A673 (cell line): ENCODE results near the gene FOXF1. TPM values are rescaled to one million over a fixed set of nuclear protein-coding genes. Genes with fewer than 3 reads are reported as not detected.
A peak's percentile ranks its signal among the peaks of the same experiment; 100 is the strongest.

Experiments
- BruUV-seq: library from RNA; stranded (reverse); fragments of 400-500 nt; replicated peaks from 2 replicates; lab custom pipeline; 2021; lab: Mats Ljungman, UMichigan
- CTCF ChIA-PET: fragments of 300-600 bp; sonication (Branson Sonifier 250); formaldehyde crosslinking; loops from one replicate; lab custom pipeline; 2022; ENCODE audit warnings: antibody characterized with exemption; lab: Charles Lee
- POLR2A ChIA-PET: fragments of 300-600 bp; sonication (Branson Sonifier 250); formaldehyde crosslinking; loops from one replicate; lab custom pipeline; 2022; ENCODE audit warnings: antibody characterized with exemption; ENCODE audit not compliant: low non-redundant PET; lab: Charles Lee
- DNase-seq: peaks from one replicate; pipeline ENCODE4 v3.0.0-alpha.2; 2015; ENCODE audit warnings: low spot score
- H3K27ac ChIP-seq: fragments of 200-600 bp; sonication (generic); 2 replicates; pipeline ENCODE4 v1.5.1; 2016; ENCODE audit warnings: mixed run types, low read depth, mild to moderate bottlenecking, mixed read lengths, antibody characterized with exemption, low read length; ENCODE audit not compliant: poor library complexity, severe bottlenecking
- H3K27me3 ChIP-seq: fragments of 200-600 bp; sonication (generic); replicated peaks from 2 replicates; pipeline ENCODE4 v1.6.1; 2017; ENCODE audit warnings: mixed run types, low read depth, mild to moderate bottlenecking, mixed read lengths, antibody characterized with exemption, low read length; ENCODE audit not compliant: insufficient read depth, poor library complexity
- H3K36me3 ChIP-seq: fragments of 200-600 bp; sonication (generic); 2 replicates; pipeline ENCODE4 v1.6.1; 2016; ENCODE audit warnings: mixed run types, mild to moderate bottlenecking, mixed read lengths, antibody characterized with exemption, low read length; ENCODE audit not compliant: insufficient read depth, poor library complexity, severe bottlenecking
- H3K4me1 ChIP-seq: fragments of 200-600 bp; sonication (generic); 2 replicates; pipeline ENCODE4 v1.6.1; 2017; ENCODE audit warnings: mixed run types, mild to moderate bottlenecking, mixed read lengths, antibody characterized with exemption, low read length; ENCODE audit not compliant: insufficient read depth, poor library complexity, severe bottlenecking
- H3K4me3 ChIP-seq: fragments of 200-600 bp; sonication (generic); 2 replicates; pipeline ENCODE4 v1.5.1; 2016; ENCODE audit warnings: low read depth, mixed run types, mild to moderate bottlenecking, mixed read lengths, low read length; ENCODE audit not compliant: poor library complexity, severe bottlenecking
- H3K9me3 ChIP-seq: fragments of 200-600 bp; sonication (generic); 2 replicates; pipeline ENCODE4 v1.6.1; 2016; ENCODE audit warnings: mixed run types, low read depth, mild to moderate bottlenecking, mixed read lengths, antibody characterized with exemption, low read length; ENCODE audit not compliant: poor library complexity, severe bottlenecking
- CTCF ChIP-seq: fragments of 300-800, 200-600 bp; sonication (generic); conservative IDR thresholded peaks from 2 replicates; pipeline ENCODE4 v1.5.1; 2017; ENCODE audit warnings: low read depth, mild to moderate bottlenecking, antibody characterized with exemption, low read length, moderate library complexity, mixed read lengths
- EZH2 ChIP-seq: fragments of 200-600 bp; sonication (generic); IDR thresholded peaks from 2 replicates; pipeline ENCODE4 v1.6.1; 2017; ENCODE audit warnings: borderline replicate concordance, low read depth, mild to moderate bottlenecking, mixed read lengths, antibody characterized with exemption, low read length; ENCODE audit not compliant: poor library complexity, severe bottlenecking
- intact Hi-C: fragments of 100-400 bp; cut with micrococcal nuclease; formaldehyde crosslinking; loops from one replicate; pipeline ENCODE4 v1.10.0; 2022; ENCODE audit not compliant: unreplicated experiment
- total RNA-seq: library from RNA; stranded (reverse); gene quantifications from 2 replicates; pipeline ENCODE4 v1.2.3, GENCODE V29; 2021

Gene FOXF1
- total RNA-seq, 1 experiment from 2014 or later = not detected

GRCh38 chr16:86559802-86560305 is 49.5 kb downstream of the FOXF1 start:
- no peak for DNase-seq
- H3K27me3 ChIP-seq = peaks cover 8% of the 10 kb centered on the region
- POLR2A ChIA-PET = no interaction called here
- no peaks in the 10 kb centered on the region for H3K36me3 ChIP-seq
- no TSS peak for BruUV-seq
- H3K27ac ChIP-seq = no peak overlapping the region
- intact Hi-C loops = loop anchor here (10.0 kb wide), 1 partner anchor 1075 kb away; no protein-coding TSS in a partner anchor
- peaks cover 6% of the 10 kb centered on the region for H3K4me1 ChIP-seq
- H3K9me3 ChIP-seq = no peaks in the 10 kb centered on the region
- no peak for TF ChIP-seq CTCF
- TF ChIP-seq EZH2 = no peak
- CTCF ChIA-PET = no interaction called here
- no peak overlapping the region for H3K4me3 ChIP-seq

GRCh38 chr16:86562356-86562755 is 52.0 kb downstream of the FOXF1 start:
- CTCF ChIA-PET = no interaction called here
- H3K4me1 ChIP-seq = peaks cover 4% of the 10 kb centered on the region
- intact Hi-C loops = loop anchor here (10.0 kb wide), 1 partner anchor 1072 kb away; no protein-coding TSS in a partner anchor
- H3K4me3 ChIP-seq = no peak overlapping the region
- H3K27me3 ChIP-seq = peaks cover 29% of the 10 kb centered on the region
- H3K36me3 ChIP-seq = no peaks in the 10 kb centered on the region
- no peak for TF ChIP-seq EZH2
- no peak for TF ChIP-seq CTCF
- DNase-seq = no peak
- POLR2A ChIA-PET = no interaction called here
- BruUV-seq = no TSS peak
- H3K9me3 ChIP-seq = no peaks in the 10 kb centered on the region
- H3K27ac ChIP-seq = no peak overlapping the region

- Histone ChIP-seq H3K27ac (no peak overlapping the region), H3K4me1 (peaks cover 4% of the 10 kb centered on the region), H3K4me3 (peak overlapping the region; percentile 16), H3K36me3 (no peaks in the 10 kb centered on the region), H3K9me3 (no peaks in the 10 kb centered on the region), H3K27me3 (peaks cover 43% of the 10 kb centered on the region)
- intact Hi-C loops = loop anchor here (1.0 to 10.0 kb wide), 3 partner anchors 499 to 1071 kb away; no protein-coding TSS in a partner anchor
- TF ChIP-seq CTCF (peak; percentile 100), EZH2 (no peak)
- no TSS peak for BruUV-seq
- ChIA-PET POLR2A (interaction anchor here (0.7 kb wide), 1 partner anchor 1133 kb away, joined by 4 read pairs; no protein-coding TSS in a partner anchor), CTCF (interaction anchor here (0.6 to 1.5 kb wide), 4 partner anchors 310 to 722 kb away, joined by 4 to 6 read pairs (median 4); no protein-coding TSS in a partner anchor)
- peak; percentile 88 for DNase-seq
These were observed 53.4 kb downstream of the FOXF1 start for GRCh38 chr16:86563469-86564345.

Other genes starting within 250 kb of the FOXF1 start
- 26.5 and 27.5 TPM in 2 replicates for gene MTHFSD, start 44.7 kb downstream of the FOXF1 start, total RNA-seq
- gene FOXC2, start 56.3 kb downstream of the FOXF1 start, total RNA-seq = 0.13 and 0.34 TPM in 2 replicates
- 0.13 and 0.20 TPM in 2 replicates for gene FOXL1, start 68.0 kb downstream of the FOXF1 start, total RNA-seq